Glomerular visceral epithelial cell (primary cell): ENCODE measurements around the gene SORBS2.

Experiments
- DNase-seq: peaks from one replicate; pipeline ENCODE4 v3.0.0-alpha.2; 2016; ENCODE audit errors: extremely low spot score

The SORBS2 gene

DNA sequence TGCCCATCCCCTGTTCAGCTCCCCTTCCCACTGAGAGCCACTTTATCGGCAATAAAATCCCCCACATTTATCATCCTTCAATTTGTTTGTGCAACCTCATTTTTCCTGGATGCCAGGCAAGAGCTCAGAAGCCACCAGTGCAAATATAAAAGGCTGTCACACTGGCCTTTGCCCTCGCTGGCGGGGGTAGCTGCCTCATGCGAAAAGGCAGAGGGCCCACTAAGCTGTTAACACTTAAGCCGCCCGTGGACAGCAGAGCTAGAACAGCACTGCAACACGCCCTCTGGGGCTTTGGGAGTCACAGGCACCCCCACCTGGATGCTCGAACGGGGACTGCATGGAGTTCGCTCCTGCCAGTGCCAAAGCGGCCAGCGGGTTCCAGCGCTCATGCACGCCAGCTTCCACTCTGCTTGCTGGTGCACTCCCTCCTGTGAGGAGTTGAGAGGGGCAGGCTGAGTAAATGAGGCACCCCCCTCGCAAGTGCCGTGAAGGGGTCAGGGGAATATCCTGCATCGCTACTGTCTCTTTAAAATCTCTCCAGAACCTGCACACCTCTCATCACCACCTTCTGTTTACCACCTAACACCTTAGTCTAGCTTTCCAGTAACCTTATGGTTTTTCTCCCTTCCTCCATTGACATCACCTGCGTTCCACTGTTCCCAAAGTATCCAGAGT, 99.5 kb downstream of the SORBS2 start:
- DNase-seq: no peak

- no peak for DNase-seq
These were observed 100.3 kb downstream of the SORBS2 start for GRCh38 chr4:185711726-185712125.

GRCh38 chr4:185710487-185710995, 101.5 kb downstream of the SORBS2 start:
- DNase-seq: peak; percentile 75

DNA sequence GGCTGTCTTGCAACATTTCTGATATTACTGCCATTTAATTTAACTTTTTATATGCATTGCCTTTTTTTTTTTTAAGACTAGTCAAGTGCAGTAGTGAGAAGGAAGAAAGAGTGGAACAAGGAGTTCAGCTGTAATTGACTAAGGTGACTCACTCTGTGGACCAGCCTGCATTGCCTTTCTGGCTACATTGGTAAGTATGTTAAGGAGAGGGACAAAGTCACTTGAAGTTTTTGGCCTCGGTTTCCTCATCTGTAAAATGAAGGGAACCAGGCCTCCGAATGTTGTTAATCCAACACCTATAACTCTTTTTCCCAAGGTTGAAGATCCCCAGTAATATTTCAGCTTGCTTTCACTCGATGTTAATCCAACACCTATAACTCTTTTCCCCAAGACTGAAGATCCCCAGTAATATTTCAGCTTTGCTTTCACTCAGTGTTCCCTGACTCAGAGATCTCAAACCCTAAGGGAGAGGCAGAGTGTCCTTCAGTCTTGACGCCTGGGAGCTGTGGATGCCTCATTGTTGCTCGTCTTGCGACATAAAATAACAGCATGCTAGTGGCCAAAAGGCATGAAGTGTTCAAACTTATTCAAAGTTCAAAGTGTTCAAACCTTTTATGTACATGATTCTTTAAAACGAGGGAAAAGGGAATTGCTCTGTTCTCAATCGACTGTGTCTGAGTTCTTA, 102.0 kb downstream of the SORBS2 start:
- DNase-seq: no peak

DNA sequence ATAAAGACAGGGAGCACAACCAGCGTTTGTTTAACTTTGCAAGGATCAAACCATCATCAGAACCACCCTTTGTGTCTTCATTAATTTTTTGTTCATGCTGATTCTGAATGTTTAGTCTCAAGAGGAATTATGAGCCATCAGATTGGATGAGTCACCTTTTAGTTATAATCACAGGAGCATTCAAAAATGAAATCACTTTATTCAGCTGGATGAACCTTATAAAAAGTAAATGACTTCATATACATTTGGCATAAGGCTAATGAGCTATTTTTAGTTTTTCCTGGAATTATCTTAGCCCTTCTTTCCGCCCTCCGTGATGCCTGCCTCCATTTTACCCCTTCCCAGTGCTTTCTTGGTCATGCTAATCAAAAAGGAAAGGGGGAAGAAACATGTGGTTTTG, 103.6 kb downstream of the SORBS2 start:
- peak; percentile 15 for DNase-seq

- peak; percentile 80 for DNase-seq
These were observed 104.4 kb downstream of the SORBS2 start for GRCh38 chr4:185707622-185708021.

DNA sequence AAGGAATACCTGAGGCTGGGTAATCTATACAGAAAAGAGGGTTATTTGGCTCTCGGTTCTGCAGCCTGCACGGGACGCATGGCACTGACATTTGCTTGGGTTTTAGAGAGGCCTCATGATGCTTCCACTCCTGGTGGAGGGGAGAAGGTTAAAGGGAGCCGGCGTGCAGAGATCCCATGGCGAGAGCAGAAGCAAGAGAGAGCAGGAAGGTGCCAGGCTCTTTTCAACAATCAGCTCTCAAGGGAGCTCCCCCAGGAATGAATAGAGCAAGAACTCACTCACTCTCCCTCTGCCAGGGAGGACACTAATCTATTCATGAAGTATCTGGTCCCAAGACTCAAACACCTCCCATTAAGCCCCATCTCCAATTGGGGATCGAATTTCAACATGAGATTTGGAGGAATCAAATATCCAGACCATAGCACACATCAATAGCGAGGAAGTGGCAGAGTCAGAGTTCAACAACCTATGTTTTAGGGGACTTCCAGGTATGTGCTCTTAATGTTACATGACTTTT, 109.8 kb downstream of the SORBS2 start:
- no peak for DNase-seq

DNA sequence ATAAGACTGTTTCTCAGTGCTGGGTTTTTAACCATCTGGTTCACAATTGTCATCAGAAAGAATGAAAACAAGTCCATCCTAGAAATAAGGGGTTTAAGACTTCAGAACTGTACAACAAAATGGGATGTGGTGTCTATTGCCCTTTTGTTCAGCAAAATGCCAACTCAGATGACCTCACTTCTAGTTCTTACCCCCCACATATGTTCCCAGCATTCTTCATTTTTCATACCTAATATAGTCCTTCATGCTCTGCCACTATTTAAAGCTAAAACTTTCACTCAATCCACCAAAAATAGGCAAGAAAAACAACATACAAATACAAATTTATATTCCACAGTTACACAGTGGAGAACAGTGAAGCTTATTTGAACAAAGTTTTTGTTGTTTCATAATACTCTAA, 111.4 kb downstream of the SORBS2 start:
- no peak for DNase-seq

DNA sequence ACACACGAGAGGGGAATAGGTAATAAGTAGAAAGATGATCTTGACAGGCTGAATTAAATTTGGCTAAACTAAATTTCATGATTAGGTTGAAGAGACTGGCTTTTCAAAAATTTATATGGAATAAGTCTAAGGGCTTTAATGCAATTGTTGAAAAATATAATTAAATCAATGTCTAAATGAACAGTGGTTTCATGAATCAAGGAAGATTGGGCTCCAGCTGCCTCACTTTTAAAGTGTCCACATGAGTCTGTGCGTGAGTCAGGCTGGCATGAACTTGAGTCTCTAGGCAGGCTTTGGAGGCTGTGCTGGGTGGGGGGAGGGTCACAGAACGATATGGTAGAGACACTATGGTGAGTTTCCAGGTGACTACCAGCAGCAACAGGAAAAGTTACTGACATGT, 111.9 kb downstream of the SORBS2 start:
- DNase-seq: peak; percentile 39

DNA sequence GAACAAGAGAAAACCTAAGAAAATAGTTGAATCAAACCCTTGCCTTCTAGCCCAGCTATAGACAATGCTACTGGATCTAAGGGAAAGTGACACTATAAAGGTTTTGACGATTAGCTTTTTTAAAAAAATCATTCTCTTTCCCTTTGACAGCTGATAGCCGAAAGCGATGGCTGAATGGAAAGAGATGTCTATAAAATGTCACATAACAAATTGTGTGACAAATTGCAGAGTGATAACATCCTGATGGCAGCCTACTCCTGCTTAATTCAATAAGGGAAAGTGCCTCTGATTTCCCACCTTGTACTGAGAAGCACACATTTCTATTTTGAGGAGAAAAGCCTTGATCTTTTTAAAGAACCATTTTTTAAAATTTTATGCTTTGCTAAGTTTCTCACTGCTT, 114.5 kb downstream of the SORBS2 start:
- DNase-seq: no peak

DNA sequence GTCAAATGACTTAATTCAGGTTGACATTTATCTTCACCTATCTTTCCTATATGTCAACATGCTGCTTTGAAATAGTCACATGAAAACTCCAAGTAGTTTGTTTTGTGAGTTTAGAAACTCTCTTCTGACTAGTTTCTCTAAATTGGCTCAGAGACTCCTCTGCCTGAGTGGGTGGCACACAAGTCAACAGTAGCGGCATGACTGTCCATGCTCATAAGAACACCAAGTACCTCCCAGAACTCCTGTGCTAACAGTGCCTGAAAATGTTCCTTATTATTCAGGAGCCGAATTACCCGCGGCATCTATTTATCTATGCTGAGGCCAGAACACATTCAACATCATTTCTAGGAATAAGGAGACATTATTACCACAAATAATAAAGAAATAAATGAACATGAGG, 116.3 kb downstream of the SORBS2 start:
- no peak for DNase-seq

DNA sequence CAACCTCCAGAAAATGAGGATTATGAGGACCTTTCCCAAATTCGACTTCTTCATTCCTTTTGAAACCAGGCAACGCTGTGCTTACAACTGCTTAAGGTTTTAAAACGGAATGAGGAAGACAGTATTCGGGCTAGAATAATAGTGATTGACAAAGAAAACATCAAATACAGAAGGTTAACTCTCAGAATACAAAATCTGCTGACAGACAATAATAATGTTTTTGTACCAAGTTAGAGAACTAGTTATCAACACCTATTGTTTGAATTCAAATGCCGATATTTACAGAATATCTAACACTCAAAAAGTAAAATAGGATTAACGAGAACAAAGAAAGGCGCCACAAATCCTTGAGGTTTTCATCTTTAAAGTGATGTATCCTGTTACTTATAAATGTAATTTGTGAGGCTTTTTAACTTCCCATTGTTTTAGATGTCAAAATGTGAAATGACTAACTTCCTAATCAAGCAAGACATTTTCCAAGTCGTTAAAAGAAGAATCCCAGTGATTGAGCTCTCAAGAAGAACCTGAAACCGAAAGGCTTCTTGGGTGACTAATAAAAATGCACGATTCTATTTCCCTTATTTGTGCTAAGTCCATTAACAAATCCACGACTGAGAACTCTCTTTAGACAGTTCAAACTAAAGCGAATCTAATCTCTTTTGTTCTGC, 118.3 kb downstream of the SORBS2 start:
- no peak for DNase-seq

GRCh38 chr4:185689407-185689806, 122.6 kb downstream of the SORBS2 start:
- DNase-seq: no peak

DNA sequence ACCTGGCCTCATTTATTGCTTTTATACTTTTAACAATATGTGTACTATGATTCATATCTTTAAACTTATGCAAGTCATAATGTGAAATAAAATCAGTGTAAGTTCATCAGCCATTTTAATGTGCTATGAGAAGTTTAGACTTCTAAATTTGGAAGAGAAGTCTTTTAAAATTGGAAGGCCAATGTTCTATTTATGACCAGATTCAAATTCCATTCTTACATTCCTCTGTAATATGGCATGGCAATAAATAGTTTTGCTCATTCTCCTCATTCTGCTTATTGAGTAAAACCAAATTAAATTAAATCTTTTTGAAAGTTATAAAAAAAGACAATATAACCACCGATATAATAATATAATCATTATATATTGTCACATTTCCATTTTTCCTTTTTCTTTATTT, 126.2 kb downstream of the SORBS2 start:
- DNase-seq: no peak

DNA sequence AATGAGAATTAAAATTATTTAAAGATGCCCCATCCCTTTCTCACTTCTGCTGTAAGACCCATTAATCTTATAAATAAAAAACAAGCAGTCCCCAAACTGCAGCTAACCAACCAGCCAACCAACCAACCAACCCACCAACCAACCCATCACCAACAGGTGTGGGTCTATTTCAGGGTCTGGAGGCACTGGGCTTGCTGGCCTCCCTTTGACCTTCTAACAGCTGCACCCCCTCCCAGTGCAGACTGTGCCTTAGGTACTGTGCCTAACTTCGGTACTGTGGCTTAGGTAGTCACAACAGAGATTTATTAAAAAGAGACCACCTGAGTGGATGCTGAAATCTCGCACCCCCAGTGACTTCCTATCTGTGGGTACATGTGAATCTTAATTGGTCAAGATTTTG, 128.1 kb downstream of the SORBS2 start:
- DNase-seq: no peak

GRCh38 chr4:185683222-185683621, 128.8 kb downstream of the SORBS2 start:
- DNase-seq: no peak

GRCh38 chr4:185682236-185682635, 129.8 kb downstream of the SORBS2 start:
- DNase-seq: peak; percentile 48

GRCh38 chr4:185681604-185682003, 130.4 kb downstream of the SORBS2 start:
- DNase-seq: no peak

DNA sequence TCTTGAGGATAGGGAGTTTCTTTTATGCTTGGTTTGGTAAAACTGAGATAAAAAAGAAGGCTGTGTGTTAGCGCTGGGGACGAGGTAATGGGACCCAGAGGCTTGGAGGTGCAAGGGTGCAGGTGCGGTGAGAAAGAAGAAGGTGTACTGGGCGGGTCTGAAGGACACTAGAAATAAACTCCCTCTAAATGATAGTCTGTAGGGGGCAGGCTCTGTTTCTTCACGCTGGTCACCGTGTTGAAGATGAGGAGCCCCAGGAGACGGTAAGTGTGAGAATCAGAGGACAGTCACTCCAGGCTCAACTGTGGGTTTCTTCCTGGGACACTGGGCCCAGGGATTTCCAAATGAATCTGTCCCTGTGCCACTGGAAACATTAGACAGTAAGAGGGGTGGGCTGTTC, 131.4 kb downstream of the SORBS2 start:
- DNase-seq: no peak

DNA sequence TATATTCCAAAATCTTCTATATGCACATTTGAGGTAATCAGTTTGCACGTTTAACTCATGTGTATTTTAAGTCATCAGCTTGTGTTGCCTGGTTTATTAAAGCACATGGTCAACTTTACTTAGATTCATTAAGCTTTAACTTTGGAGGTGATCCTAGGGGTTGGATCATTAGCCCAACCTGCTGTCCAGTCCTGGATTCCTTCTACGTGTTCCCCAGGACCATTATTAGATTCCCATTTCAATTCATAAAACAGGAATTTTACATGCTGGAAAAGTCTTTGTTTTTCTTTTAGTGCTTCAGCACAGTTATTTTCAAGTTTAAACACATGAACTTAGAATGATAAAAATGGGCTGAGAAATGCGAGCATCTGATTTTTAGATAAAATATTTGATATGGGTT, 132.5 kb downstream of the SORBS2 start:
- no peak for DNase-seq

DNA sequence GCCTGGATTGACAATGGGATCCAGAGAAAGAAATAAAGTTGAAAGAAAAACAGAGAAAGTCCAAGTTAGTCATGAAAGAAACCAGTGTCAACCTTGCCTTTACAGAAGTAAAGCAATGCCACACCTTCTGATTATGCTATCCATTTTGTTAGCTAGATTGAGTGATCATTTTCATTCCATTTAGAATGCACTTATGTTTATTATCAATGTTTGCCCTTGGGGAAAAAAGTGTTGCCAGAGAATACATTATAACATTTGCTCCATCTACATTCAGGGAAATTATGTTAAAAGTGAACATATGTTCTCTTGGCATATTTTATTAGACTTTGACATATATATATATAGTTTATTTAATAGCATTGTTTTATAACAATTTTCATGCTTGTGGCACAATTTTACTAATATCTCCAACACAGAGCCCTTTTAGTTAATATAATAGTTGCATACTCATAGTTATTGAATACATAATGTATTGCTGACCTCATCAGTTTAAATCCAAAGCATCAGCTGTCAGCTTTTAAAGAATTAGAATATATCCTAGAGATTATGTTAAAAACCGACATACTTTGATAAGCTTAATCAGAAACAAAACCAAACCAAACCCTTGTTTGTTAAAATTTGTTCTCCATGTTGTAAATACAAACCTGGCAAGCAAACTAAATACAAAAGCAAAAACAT, 134.2 kb downstream of the SORBS2 start:
- DNase-seq: no peak

DNA sequence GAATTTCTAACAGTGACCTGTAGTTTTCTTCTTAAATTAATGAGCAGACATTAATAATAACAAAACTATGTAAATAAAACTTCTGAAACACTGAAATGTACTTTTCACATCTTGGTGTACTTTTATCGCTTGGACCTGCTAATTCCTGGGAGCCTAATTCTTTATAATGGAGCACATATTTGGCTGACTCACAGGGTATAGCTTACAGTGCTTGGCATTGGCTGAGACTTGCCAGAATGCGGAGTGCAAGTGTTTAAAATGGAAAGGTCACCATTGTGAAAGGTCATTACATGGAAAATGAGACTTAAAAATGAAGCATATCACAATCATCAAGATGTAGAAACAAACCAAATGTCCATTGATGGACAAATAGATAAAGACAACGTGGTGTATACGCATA, 139.4 kb downstream of the SORBS2 start:
- DNase-seq: no peak
